SKM-1 (cell line): ENCODE results near the gene NBEA.

Experiments used
- DNase-seq: peaks from one replicate; lab custom pipeline; 2025; ENCODE audit not compliant: unreplicated experiment; lab: John Stamatoyannopoulos, UW

NBEA gene

DNA sequence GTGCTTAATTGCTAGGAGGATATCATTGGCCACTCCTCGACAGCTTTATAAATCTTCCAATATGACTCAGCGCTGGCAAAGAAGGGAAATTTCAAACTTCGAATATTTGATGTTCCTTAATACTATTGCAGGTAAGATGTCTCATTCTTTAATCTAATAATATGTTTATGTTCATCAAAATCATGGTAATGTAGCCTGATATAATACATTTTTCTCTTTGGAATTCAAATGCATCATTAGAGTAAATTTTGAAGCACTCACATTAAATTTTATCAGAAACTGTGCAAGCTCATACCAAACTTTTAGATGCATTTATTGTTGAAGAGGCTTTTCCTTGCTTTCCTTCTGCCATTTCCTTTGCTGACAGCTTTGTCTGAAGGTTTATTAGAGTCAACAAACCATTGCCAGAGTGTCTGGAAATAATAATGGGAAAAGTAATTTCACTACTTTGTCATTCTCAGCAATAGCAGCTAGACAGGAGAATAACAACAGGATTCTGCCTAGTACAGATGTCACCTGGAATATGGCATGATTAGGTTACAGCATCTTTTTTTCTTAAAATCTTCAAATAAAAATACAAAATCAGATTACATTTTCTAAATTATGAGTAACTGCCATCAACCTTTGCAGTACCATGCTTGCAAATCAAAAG is 613.0 kb downstream of the NBEA start:
- DNase-seq = no peak

DNA sequence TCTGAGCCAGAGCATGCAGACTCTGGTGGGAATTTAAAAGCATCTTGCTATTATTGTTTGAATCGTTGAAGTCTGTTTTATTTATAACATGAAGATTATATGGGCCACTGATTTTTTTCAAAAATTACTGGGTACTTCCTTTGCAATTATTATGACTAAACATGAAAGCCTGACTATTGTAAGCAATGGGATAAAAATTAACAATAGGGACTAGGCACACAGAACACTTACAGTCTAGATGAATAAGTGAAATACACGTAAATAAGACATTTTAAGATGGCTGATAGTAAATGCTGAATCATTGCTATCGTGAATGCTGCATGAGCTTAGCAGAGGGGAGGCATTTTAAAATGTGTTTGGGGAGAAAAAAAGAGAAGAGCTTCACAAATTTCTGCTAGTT is 615.4 kb downstream of the NBEA start:
- DNase-seq = no peak

DNA sequence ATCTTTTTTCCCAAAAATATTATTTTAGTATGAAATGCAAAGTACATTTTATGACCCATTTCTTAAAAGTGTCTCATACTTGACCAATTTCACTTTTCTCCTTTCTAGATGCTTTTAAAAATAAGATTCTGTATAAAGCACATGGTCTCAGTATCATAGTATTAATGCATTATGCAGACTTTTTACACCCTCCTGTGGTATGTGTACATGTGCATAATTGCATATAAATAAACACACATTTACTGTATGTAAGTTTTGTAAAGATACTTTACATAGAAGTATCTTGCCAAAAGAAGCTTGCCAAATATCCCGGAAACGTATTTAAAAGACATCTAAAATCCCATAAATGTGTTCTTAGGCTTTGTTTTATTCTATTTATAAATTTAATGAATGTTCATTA is 619.5 kb downstream of the NBEA start:
- DNase-seq = no peak

DNA sequence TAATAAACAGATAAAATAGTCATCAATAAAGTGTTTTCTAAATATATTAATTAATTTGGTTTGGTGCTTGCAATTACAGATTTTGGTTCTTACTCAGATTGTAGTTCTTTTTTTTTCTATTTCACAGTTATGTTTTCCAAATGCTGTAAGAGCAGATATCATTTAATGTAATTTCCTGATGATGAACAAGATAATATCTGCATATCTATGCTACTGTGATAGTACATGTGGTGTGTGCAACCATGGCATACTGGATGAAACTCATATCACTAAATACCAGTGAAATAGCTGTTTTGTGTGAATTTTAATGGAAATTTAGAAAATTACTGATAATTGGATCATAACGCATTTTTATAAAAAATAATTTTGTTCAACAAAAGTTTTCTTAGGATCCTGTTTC is 623.2 kb downstream of the NBEA start:
- DNase-seq = no peak

DNA sequence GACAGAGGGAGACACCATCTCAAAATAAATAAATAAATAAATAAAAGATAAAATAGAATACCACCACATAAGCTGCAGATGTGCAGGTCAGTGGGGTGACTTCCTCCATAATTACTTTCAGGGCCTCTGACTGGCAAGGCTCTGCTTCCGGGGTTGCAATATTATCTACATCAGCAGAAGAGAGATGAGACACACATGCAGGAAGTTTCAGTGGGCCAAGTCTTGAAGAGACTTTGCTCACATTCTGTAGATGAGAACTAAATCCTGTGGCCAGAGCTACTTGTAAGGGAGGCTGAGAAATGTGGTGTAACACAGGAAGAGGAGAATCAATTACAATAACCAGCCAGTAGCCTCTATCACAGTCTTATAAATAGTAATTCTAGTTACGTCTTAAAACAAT is 624.3 kb downstream of the NBEA start:
- peak; percentile 80 for DNase-seq

DNA sequence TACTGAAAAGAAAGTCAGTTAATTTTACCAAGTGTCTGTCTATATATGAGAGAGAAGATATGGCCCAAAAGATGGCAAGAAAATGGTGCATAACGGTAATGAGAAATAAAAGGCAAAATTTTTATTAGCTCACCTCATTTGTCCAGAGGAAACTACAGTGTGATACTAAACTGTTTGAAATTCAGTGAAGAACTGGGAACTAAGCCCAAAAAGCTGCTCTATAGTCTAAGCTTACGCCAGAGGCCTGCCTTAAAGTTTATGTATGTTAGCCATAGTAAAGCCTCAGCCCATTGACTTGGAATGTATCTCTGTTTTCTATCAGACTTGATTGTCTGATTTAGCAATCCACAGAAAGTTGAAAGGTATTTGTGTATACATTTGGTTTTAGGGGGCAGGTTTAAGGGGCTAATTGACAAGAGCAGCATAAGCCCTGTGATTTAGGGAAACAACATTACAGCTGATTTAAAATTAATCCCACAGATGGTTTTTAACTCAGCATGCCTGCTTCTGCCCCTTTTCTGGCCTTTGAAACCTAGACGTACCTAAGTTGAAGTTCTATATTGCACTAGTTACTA is 625.4 kb downstream of the NBEA start:
- no peak for DNase-seq

DNA sequence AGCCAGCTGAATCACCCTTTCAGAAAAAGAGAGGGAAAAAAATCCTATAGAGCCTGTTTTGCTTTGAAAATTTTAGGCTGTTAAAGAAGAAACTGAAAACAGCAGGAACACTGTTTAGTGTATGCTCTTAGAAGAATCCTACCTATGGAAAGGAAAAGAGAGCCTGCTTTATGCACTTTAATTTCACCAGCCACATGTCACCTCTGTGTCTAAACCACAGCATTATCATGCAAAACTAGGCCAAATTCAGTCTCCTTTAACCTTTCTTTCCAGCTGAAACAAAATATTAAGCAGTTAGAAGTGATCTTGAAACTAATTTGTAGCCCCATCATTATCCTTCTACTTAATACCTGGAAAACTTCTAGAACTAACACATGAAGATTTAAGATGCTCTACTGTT is 631.6 kb downstream of the NBEA start:
- no peak for DNase-seq

DNA sequence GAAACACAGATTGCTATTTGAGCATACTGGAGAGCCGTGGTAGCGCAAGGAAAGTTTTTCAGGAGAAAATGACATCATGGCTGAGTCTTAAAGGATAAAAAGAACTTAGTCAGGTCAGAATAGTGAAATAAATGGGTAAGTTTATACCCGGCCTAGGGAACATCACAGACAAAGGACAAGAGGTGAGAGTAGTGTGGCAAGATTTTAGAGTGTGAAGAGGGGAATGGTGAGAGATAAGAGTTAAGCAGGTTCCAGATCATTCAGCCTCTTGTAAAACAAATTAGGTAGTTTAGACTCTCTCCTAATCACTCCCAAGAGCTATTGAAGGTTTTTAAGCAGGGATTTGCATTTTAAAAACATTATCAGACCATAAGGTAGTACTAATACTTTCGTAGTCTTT is 650.4 kb downstream of the NBEA start:
- DNase-seq = no peak

DNA sequence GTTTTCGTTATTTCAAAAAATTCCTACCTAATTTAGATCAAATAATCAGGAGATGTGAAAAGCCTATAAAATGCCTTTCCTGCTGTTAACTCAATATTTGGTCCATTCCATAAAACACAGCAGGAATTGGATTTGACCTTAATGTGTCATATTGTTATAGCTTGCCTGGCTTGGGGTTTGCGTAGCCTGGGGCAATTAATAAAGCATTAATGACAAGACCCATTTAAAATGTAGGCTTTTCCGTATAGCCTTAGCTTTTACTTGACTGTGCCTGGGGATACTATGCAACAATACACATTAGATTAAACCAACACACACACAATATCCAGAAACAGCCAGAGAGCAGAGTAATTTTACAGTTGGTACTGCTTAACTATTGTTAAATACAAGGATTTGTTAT is 651.6 kb downstream of the NBEA start:
- no peak for DNase-seq

DNA sequence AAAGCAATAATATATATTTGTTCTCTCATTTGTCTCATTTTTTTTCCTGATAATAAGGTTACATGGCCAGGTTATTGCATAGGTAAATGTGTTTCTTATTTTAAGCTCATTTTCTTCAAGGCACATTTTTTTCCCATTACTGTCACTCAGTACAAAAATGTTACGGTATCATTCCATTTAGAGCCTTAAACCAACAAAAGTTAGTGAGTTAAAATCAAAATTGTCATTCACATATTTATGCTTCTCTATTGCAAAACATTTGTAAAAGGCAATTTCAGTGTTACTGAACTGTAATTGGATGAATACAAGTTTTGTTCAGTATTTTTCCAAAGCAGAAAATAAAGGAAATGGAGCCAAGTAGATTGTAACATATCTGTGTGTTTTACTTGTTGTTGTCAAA is 652.0 kb downstream of the NBEA start:
- no peak for DNase-seq

DNA sequence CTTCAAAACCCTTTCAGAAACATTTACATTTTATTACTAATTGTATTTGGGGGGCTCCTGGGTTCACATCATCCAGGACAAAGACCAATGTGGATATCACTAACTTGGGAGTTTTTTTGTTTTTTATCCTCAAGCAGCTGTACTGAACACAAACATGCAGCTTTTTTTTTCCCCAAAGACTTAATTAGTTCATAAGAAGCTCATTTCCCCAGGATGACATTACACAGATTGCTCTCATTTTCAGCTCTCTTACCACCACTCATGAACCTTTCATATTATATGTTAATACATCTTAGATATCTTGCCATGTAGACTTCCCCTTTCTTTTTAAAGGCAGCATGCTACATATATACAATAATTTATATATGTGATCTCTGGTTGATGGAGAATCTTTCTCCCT is 653.1 kb downstream of the NBEA start:
- DNase-seq = no peak

DNA sequence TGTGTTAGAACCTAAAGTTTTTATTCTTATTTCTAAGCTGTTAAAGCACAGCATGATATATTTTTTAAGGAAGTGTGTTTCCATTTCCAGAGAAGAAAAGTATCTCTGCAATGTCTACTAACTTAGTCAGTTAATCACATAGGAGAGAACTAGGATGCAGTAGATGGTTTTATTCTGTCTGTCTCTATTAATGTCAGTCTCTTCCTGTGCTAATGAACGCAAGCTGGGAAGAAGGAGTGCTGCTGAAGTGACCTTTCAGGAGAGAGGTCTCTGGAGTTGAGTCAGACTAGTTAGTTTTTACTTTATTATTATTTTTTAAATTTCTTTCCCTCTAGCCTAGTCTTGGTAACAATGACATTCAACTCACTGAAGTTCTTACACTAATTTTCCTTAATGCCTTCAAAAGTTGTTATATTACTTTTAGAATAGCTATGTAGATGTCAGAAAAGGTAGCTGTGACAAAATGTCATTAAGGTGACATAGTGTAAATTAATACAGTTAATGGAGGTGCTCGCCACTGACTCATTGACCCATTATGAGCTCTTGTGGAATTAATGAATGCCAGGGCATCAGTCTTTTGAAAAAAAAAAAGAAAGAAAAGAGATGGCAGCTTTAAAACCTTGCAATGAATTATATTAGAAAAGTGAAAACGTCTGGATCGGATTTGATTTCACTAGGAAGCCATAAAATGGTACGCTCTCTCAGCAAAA is 654.4 kb downstream of the NBEA start:
- DNase-seq = no peak

DNA sequence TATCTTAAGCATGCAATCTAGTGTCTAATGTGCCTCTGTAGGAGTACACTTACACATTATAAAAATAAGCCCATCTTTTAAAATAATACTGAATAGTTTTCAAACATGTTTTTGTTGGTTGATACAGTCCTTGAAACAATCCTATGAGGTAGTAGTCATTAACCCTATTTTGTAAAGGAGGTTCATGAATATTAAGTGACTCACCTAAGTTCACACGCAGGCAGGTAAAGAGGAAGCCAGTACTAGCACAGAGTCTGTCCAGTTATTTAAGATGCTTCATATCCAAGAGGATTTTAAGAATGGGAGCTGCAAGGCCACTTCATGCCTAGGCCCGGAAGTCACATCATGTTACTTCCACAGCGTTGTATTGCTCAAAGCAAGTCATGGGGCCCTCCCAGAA is 655.4 kb downstream of the NBEA start:
- DNase-seq = no peak

DNA sequence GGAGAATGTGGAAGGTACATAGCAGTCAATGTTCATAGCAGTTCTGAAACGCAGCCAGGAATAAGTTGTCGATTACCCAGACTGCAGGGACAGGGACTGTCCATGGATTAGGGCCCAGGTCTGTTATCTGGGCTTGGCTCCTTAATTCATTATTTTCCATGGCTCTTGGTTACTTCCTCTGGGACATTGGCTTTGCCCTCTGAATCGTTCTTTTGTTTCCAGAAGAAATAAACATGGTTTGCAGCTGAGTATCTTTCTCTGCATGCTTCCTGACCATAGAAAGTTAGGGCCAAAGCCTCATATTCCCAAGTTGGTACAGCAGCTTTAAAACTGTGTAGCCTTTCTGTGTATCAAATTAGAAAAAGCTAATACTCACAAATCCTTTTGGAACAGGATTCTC is 656.2 kb downstream of the NBEA start:
- no peak for DNase-seq

DNA sequence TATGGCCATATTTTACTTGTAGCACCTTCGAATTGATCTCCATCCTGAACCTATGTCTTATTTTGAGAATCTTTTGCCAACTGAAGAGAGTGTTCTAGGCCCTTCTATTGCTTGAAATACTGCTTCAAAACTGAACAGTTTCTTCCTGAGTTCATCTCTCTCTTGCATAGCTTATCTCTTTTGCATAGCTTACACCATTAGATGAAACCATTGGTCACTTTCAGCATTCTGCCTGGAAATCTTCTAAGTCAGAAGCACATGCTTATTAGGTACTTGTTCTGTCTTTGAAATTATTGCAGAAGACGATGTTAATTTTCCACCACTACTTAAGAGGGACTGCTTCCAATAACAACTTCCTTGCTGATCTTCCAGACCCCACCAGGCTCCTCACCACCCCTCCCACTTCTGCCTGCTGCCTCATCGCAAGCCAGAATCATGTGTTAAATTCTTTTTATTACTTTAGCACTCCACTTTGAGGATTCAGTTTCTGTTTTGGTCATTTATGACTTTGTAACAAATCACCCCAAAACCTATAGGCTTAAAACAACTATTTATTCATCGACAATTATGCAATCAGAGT is 656.8 kb downstream of the NBEA start:
- no peak for DNase-seq

DNA sequence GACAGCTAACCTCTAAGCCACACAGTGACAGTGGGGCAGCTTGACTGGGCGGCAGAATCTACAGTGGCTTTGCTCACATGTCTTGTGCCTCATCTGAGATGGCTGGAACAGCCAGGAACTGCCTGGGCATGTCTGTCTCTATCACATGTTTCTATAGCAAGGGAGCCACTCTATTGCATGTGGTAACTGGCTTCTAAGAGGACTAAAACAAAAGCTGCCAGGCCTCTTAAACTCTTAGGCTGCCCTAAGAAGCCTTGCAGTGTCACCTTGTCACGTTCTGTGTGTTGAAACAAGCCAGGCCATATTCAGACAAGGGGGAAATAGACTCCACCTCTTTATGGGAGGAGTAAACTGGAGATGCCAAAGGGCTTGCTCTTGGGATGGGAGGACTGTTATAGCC is 657.3 kb downstream of the NBEA start:
- DNase-seq = no peak

DNA sequence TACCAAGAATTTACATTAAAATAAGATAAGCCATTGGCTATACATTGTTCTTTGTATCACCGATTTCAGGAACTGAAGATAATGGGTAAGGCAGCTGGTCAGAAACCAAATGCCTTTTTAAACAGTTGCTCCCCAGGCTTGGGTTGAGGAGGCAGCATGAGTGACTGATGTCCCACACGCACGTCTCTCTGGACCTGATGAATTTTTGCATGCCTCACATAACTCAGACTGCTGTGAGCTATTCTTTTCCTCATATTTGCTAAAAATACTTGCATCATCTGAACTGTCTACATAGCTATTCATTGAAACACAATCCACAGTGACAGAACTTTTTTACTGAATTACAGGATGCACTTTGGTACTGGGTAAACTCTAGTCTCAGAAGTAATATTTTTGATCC is 658.1 kb downstream of the NBEA start:
- DNase-seq = no peak

DNA sequence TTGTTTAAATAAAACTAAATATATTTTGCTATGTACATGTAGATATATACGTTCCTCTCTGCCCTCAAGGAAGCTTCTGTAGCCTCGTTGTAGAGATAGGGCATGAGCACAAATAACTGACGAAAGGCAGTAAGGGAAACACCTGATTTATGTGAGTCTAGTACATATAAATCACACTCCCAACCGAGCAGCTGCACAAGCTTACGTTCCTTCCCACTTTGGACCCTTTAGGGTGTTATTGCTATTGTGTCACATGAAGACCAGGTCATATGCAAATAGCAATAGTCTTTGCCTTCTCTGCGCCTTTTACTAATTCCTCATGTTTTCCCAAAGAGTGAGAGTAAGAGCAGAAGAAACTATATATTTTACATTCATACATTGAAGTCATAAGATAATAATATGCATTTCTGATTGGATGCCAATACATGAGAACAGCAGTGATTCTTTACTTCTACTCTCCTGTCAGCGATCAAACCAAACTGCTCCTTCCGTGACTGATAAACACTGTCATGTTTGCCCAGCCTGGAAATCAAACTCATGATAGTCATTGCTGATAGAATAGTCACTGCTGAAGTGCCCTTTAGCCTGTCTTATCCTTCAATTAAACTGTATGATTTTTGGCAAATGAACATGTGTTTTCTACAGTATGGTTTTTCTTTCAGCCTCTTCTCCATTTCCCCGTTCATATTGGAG is 661.7 kb downstream of the NBEA start:
- no peak for DNase-seq

DNA sequence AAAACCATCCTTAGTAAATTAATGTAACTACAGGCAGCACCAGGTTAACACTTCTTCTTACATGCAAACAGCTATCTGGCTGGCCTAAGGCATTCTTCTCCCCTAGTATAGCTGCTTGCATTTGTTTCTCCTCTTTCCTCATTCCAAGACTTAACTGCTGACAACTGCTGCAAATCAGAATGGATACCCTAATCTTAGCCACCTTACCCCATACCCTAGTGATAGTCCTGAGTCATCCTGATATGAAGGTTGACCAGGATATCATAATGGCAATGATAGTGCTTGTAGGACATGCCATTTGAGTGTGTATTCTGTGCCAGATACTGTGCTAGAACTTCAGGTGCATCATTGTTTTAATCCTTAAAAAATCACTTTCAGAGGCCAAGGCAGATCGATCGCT is 672.6 kb downstream of the NBEA start:
- DNase-seq = no peak

DNA sequence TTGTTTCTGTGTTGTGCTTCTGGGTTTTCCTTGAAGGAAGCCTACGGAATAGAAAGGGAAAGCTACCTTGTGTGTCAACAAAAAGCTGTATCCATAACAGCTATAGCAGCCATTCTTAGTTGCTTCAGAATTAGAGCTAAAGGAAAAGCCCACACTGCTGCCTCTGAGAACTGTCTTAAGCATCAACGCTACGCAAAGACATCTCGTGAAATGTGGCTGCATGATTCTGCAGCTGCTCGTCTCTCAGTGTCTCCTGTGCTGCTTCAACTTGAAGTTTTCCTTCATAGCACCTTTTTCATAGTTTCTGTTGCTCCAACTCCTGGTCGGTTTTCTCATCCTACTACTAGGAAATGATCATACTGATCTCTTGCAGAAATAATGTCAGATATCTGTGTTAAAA is 675.4 kb downstream of the NBEA start:
- no peak for DNase-seq

DNA sequence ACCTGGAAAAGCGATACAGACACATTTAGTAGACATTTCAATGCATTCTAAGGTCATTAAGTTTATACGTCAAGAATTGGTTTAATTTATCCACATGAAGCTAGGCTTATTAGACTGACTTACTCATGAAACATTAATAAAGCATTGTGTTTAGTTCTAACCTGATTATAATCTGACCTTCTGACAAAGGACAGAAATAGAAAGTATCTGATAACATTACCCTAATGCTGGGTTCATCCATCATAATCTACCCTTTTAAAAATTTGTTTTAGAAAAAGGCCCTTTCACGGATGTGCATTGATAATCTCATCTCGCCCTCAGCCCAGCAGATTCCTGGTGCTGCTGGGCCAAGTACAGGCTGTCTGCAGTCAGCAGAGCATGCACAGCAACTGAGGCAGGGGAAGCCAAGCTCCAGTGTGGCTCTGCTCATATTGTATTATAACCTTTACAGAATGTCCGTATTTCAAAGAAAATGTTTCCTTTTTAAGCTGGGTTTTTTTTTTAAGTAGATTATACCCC is 676.6 kb downstream of the NBEA start:
- DNase-seq = no peak

DNA sequence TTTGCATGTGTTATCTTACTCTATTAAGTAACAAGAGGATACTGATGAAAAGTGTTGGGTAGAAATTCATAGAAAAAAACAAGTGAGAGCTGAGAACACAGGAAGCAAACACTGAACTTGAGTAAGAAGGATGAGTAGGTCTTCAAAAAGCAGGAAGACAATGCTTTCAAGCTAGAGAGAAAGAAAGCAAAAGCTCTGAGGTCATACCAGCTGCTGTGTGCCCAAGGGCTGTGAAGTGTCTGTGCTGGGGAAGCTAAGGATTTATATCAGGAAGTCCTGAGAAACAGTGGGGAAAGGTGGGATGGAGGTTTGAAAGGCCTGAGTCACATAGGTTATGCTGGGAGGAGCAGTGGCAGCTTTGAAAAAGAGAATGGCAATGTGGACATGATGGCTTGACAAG is 679.9 kb downstream of the NBEA start:
- no peak for DNase-seq
